GM12892 (cell line): Measurements from ENCODE around the gene MORC3.
"Not testable (repeated sequence)": the region's sequence is repeated elsewhere in the genome, so short reads cannot be mapped to it uniquely, and the experiment has no call there.

ENCODE experiments used
- DNase-seq: peaks from one replicate; pipeline ENCODE4 v3.0.0; 2011; ENCODE audit not compliant: insufficient read length
- FAIRE-seq: peaks from 2 replicates; lab custom pipeline; 2011; peaks lifted over from hg19 to GRCh38; lab: Jason Lieb, UNC
- POLR2A ChIP-seq: IDR thresholded peaks from 2 replicates; pipeline ENCODE4 v1.6.1; 2011; ENCODE audit warnings: low read depth, low read length, control low read depth
- POLR2AphosphoS5 ChIP-seq: IDR thresholded peaks from 2 replicates; pipeline ENCODE4 v1.6.1; 2011; ENCODE audit warnings: low read depth, low read length, control low read depth
- TAF1 ChIP-seq: IDR thresholded peaks from 2 replicates; pipeline ENCODE4 v1.6.1; 2011; ENCODE audit warnings: low read depth, mild to moderate bottlenecking, control low read depth, low read length, borderline replicate concordance

The MORC3 gene

DNA sequence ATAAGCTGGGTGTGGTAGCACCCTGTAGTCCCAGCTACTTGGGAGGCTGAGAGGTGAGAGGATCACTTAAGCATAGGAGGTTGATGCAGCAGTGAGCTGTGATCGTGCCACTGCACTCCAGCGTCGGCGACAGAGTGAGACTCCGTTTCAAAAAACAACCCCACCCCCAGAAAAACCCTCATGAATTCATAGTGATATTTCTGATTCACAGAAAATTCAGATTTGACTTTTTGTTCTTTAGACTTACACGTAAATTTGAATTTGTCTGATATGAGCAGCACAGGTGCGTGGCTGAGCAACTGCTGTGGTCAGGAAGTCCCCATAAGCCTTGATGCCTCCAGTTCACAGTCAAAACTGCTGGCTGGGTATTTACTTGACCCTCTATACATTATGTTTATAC is 10.0 kb upstream of the MORC3 start:
- DNase-seq (no peak), FAIRE-seq (peak; percentile 56)
- no peak for TF ChIP-seq POLR2AphosphoS5
- no peak for TF ChIP-seq TAF1
- no peak for TF ChIP-seq POLR2A

DNA sequence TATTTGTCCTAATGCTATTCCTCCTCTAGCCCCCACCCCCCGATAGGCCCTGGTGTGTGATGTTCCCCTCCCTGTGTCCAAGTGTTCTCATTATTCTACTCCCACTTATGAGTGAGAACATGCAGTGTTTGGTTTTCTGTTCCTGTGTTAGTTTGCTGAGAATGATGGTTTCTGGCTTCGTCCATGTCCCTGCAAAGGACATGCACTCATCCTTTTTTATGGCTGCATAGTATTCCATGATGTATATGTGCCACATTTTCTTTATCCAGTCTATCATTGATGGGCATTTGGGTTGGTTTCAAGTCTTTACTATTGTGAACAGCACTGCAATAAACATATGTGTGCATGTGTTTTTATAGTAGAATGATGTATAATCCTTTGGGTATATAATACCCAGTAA is 6.6 kb upstream of the MORC3 start:
- not testable (repeated sequence) for FAIRE-seq, DNase-seq

DNA sequence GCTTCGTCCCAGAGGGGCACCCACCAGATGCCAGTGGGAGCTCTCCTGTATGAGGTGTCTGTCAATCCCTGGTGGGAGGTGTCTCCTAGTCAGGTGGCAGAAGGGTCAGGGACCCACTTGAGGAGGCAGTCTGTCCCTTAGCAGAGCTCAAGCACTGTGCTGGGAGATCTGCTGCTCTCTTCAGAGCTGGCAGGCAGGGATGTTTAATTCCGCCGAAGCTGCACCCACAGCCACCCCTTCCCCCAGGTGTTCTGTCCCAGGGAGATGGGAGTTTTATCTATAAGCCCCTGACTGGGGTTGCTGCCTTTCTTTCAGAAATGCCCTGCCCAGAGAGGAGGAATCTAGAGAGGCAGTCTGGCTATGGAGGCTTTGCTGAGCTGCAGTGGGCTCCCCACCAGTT is 4.0 kb upstream of the MORC3 start:
- not testable (repeated sequence) for FAIRE-seq, DNase-seq

DNA sequence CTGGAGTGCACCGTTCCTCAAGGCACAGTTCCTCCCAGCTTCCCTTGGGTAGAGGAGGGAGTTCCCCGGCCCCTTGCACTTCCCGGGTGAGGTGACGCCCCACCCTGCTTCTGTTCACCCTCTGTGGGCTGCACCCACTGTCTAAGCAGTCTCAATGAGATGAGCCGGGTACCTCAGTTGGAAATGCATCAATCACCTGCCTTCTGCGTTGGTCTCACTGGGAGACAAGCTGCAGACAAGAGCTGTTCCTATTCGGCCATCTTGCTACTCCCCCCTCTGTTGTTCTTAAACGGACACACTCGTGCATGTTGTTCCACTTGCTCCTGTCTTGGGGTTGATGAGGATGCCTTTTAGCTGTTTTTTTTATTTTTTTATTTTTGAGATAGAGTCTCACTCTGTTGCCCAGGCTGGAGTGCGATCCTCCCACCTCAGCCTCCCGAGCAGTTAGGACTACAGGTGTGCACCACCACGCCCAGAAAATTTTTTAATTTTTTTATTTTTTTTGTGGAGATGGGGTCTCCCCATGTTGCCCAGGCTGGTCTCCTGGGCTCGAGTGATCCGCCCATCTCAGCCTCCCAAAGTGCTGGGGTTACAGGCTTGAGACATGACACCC is 3.0 kb upstream of the MORC3 start:
- FAIRE-seq = no peak
- TF ChIP-seq POLR2AphosphoS5 = no peak
- TF ChIP-seq TAF1 = no peak
- no peak for TF ChIP-seq POLR2A
- no peak for DNase-seq

DNA sequence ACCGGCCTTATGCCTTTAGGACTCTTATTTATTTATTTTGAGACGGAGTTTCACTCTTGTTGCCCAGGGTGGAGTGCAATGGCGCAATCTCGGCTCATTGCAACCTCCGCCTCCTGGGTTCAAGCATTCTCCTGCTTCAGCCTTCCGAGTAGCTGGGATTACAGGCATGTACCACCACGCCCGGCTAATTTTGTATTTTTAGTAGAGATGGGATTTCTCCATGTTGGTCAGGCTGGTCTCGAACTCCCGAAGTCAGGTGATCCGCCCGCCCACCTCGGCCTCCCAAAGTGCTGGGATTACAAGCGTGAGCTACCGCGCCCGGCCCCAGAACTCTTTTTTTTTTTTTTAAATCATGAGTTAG is 611 bp upstream of the MORC3 start:
- FAIRE-seq, DNase-seq: not testable (repeated sequence)

DNA sequence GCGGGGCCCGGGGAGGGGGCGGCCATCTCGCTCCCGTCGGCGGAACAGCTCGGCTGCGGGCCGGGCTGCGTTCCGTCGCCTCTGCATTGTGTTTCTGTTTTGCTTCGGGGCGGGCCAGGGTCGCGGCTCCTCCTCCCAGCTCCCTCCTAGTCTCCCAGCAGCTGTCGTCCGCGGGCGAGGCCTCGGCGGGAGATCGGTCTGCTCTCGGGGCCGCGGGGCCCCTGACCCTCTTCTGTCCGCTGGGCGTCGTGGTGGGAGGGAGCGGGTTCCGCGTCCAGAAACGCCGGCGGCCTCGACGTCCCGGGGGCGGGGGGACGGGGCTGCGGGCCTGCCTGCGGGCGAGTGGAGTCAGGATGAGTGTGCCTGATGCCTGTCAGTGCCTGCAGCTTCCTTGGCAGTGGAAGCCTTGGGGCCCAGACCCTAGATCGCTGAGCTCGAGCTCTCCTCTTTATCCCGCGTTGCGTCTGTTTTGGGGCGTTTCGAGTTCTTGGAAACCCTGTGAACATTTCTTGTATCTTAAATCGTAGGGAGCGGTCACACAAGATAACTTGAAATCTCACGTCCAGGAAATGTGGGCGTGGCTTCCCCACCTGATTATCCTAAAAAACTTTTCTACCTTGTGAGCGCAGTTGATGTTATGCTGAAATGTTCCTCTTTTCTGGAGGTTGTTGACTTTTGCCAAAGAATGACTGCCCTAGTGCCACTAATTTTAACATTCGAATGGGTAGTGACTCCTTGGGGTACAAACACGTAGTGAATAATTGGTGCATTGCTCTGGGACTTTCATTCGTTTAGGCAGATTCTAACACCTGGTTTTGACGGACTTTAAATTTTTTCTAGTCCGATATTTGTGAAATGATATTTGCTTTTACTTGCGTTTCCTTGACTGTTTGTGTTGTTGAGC is 676 bp downstream of the MORC3 start:
- FAIRE-seq (peak; percentile 76), DNase-seq (peak; percentile 38)

DNA sequence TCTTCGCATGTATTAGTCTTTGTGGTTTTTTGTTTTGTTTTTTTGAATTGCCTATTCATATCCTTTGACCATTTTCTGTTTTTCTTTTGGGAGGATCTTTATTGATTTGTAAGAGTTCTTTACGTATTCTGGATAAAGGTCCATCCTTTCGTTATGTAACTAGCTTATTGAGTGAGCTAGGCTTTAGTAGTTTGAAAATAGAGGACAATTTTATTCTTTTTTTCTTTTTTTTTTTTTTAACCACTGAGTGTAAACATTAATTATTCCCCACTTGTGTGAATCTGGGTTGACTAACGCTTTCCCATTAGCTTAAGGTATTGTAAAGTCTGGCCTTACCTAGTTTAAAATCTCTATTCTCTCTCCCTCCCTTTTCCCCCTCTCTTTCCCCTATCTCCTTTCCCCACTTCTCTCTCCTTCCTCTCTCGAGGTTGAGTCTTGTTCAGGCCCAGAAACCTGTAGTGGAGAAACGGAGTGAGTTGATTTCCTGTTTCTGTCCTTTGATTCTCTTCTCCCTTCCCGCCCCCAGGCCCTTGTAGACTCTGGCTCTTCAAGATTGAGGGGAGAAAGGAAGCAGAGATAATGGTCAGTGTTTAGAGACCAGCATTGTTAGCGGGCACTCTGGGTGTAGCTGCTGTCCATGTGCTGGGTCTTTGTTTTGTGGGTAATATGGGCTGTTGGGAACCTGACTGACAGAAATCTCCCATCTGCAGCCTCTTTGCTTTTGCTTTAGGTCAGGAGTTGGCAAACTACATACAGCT is 1.5 kb downstream of the MORC3 start:
- TF ChIP-seq TAF1 = no peak
- no peak for TF ChIP-seq POLR2AphosphoS5
- TF ChIP-seq POLR2A = no peak
- DNase-seq = no peak
- FAIRE-seq = peak; percentile 54

More for the DNA sequence above, 676 bp downstream of the MORC3 start:
- 0 out of 2 replicates have a peak, but pooled peaks have one; percentile 7 for TF ChIP-seq POLR2A
- TF ChIP-seq TAF1 = no peak
- no peak; the same call in 1 of the 2 replicates for TF ChIP-seq POLR2AphosphoS5

DNA sequence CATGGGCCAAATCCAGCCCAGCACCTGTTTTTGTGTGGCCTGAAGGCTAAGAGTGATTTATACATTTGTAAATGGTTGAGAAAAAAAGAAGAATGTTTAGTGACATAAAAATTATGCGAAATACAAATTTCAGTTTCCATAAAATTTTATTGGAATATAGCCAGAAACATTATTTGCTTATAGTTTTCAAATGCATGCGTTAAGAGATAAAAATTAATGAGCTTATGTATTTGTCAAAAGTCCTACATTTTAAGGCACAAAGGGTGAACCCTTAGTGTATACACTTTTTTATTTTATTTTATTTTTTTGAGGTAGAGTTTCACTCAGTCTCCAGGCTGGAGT is 2.1 kb downstream of the MORC3 start:
- no peak for TF ChIP-seq TAF1
- TF ChIP-seq POLR2A = no peak
- no peak for TF ChIP-seq POLR2AphosphoS5
- DNase-seq = no peak
- no peak for FAIRE-seq

DNA sequence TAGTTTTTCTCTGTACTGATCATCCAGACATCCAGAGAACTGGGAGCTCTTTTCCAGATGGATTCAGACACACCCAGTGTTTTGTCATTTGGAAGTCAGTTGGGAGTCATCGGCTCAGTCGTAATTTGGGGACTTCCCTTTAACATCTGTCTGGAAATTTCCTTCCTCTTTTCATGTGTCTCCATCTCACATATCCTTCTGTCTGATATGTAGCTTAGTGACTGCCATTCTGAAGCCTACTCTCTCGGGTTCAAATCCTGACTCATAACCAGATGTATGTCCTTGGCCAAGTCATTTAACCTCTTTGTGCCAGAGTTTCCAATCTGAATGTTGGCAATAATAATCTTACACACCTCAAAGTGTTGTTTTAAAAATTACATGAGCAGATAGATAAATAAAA is 3.0 kb downstream of the MORC3 start:
- peak; percentile 74 for FAIRE-seq
- no peak for DNase-seq
- TF ChIP-seq POLR2AphosphoS5 (no peak), POLR2A (no peak), TAF1 (no peak)

DNA sequence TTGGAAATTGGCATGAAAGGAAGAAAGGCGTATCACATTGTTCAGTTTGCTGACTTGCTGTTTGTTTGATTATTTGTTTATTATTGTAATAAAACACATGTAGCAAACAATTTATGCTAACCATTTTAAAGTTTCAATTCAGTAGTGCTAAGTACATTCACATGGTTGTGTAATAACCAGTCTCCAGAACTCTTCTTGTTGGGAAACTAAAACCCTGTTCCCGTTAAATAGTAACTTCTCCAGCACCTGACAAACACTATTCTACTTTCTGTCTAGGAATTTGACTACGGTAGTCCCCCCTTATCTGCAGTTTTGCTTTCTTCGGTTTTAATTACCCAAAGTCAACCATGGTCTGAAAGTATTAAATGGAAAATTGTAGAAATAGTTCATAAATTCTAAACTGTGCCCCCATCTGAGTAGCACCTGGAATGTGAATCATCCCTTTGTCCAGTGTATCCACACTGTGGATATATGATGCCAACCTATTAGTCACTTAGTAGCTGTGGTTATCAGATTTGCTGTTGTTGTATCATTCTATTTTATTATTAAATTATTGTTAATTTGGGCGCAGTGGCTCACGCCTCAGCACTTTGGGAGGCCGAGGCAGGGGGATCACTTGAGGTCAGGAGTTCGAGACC is 5.5 kb downstream of the MORC3 start:
- DNase-seq (no peak), FAIRE-seq (no peak)
- no peak for TF ChIP-seq TAF1
- no peak for TF ChIP-seq POLR2A
- TF ChIP-seq POLR2AphosphoS5 = no peak

DNA sequence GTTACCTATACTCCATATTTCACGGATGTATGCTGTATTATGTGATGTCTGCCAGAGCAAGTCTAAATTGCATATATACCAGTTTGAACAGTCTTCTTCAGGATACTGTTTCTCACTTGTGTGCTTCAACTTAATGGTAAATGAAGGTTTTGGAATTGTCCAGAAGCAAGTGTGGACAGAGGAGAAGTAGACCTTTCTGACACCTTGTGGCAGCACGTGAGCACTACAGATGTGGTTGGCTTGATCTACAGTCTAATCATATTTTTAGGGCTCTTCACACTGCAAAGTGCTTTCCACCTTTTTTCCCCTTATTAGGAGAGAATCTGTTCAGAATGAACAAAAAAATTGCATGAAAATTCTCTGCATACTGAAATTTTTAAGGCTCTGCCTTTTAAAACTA is 10.9 kb downstream of the MORC3 start:
- TF ChIP-seq POLR2AphosphoS5 = no peak
- TF ChIP-seq POLR2A = no peak
- TF ChIP-seq TAF1 = no peak
- FAIRE-seq = peak; percentile 61
- DNase-seq = peak; percentile 36

DNA sequence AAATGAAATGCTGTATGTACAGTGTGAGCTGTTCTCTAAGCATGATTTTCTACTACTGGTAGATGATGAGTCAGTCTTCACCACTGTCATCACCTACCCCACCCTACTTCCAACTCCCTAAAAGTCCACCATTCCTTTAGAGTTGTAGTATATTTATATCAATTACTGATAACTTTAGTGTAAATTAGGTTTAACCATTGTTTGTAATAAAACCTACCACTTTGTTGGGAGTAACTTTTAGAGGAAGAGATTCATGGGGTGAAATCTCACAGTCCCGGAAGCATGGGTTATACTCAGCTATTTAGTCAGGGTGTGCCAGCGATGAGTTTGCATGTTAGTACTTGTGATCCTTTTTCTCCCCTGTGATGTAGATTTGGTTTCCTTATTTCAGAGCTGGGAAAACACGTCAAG is 17.1 kb downstream of the MORC3 start:
- DNase-seq = no peak
- no peak for FAIRE-seq
- TF ChIP-seq TAF1 (no peak), POLR2A (no peak), POLR2AphosphoS5 (no peak)

DNA sequence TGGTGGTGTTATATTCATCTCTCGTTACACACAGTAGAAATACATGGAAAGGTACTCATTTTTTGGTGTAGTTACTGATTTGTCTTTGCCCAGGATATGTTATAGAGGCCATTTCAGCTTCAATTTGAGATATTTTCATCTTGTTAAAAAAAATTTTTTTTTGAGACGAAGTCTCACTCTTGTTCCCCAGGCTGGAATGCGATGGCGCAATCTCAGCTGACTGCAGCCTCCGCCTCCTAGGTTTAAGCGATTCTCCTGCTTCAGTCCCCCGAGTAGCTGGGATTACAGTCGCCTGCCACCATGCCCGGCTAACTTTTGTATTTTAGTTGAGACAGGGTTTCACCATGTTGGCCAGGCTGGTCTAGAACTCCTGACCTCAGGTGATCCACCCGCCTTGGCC is 19.0 kb downstream of the MORC3 start:
- DNase-seq (no peak), FAIRE-seq (no peak)

DNA sequence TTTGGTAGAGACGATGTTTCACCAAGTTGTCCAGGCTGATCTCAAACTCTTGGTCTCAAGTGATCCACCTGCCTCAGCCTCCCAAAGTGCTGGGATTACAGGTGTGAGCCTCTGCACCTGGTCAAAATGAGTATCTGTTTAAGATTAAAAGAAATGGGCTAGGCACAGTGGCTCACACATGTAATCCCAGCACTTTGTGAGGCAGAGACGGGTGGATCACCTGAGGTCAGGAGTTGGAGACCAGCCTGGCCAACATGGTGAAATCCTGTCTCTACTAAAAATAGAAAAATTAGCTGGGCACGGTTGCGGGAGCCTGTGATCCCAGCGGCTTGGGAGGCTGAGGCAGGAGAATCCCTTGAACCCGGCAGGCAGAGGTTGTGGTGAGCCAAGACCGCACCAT is 22.6 kb downstream of the MORC3 start:
- DNase-seq, FAIRE-seq: not testable (repeated sequence)

More for the DNA sequence above, 19.0 kb downstream of the MORC3 start:
- TF ChIP-seq TAF1 (no peak), POLR2A (no peak), POLR2AphosphoS5 (no peak)
